DOHH2 (cell line): ENCODE results near the gene NOTCH4.

ENCODE experiments used
- H3F3A ChIP-seq: fragments of 200-600 bp; sonication (generic), shearing (Covaris generic); 2 replicates; pipeline ENCODE4 v1.6.0; 2016; ENCODE audit warnings: antibody characterized with exemption, mild to moderate bottlenecking; ENCODE audit not compliant: control insufficient read depth, insufficient read depth
- H3K27ac ChIP-seq: fragments of 200-600 bp; sonication (generic); 2 replicates; pipeline ENCODE4 v1.5.1; 2014; ENCODE audit warnings: low read depth, mild to moderate bottlenecking, low read length, moderate library complexity
- H3K27me3 ChIP-seq: fragments of 200-600 bp; sonication (generic); 2 replicates; pipeline ENCODE4 v1.6.1; 2014; ENCODE audit warnings: mild to moderate bottlenecking, low read length, mixed read lengths; ENCODE audit not compliant: control insufficient read depth
- H3K36me3 ChIP-seq: fragments of 200-600 bp; sonication (generic); 2 replicates; pipeline ENCODE4 v1.6.1; 2014; ENCODE audit warnings: mild to moderate bottlenecking, low read length, moderate library complexity, mixed read lengths; ENCODE audit not compliant: control insufficient read depth
- H3K4me1 ChIP-seq: fragments of 200-600 bp; sonication (generic); 2 replicates; pipeline ENCODE4 v1.6.1; 2014; ENCODE audit warnings: mild to moderate bottlenecking, low read length, mixed read lengths; ENCODE audit not compliant: control insufficient read depth
- H3K4me2 ChIP-seq: fragments of 200-600 bp; sonication (generic); 2 replicates; pipeline ENCODE4 v1.6.0; 2014; ENCODE audit warnings: mild to moderate bottlenecking, low read length, moderate library complexity
- H3K4me3 ChIP-seq: fragments of 200-600 bp; sonication (generic); 2 replicates; pipeline ENCODE4 v1.5.1; 2014; ENCODE audit warnings: mild to moderate bottlenecking, low read length, mixed read lengths
- H3K79me2 ChIP-seq: fragments of 200-600 bp; sonication (generic); 2 replicates; pipeline ENCODE4 v1.6.1; 2014; ENCODE audit warnings: mild to moderate bottlenecking, low read length, mixed read lengths; ENCODE audit not compliant: control insufficient read depth
- H3K9me2 ChIP-seq: fragments of 200-600 bp; sonication (generic); replicated peaks from 2 replicates; pipeline ENCODE4 v1.6.1; 2014; ENCODE audit warnings: mild to moderate bottlenecking, low read length, mixed read lengths; ENCODE audit not compliant: control insufficient read depth
- H3K9me3 ChIP-seq: fragments of 200-600 bp; sonication (generic); 2 replicates; pipeline ENCODE4 v1.6.1; 2014; ENCODE audit warnings: antibody characterized with exemption, low read length, mixed read lengths; ENCODE audit not compliant: control insufficient read depth, insufficient read depth
- H4K20me1 ChIP-seq: fragments of 200-600 bp; sonication (generic); 2 replicates; pipeline ENCODE4 v1.6.0; 2014; ENCODE audit warnings: low read depth, mild to moderate bottlenecking, antibody characterized with exemption, low read length, moderate library complexity; ENCODE audit not compliant: control insufficient read depth, insufficient read depth
- CTCF ChIP-seq: fragments of 200-600 bp; sonication (generic); IDR thresholded peaks from one replicate; pipeline ENCODE4 v1.5.1; 2014; ENCODE audit warnings: antibody characterized with exemption, mild to moderate bottlenecking, low read depth, low read length; ENCODE audit not compliant: poor library complexity, severe bottlenecking
- EZH2phosphoT487 ChIP-seq: fragments of 200-600 bp; sonication (generic); IDR thresholded peaks from 2 replicates; pipeline ENCODE4 v1.6.1; 2017; ENCODE audit warnings: borderline replicate concordance, mild to moderate bottlenecking, antibody characterized with exemption, low read length, moderate library complexity, mixed read lengths

The NOTCH4 gene

DNA sequence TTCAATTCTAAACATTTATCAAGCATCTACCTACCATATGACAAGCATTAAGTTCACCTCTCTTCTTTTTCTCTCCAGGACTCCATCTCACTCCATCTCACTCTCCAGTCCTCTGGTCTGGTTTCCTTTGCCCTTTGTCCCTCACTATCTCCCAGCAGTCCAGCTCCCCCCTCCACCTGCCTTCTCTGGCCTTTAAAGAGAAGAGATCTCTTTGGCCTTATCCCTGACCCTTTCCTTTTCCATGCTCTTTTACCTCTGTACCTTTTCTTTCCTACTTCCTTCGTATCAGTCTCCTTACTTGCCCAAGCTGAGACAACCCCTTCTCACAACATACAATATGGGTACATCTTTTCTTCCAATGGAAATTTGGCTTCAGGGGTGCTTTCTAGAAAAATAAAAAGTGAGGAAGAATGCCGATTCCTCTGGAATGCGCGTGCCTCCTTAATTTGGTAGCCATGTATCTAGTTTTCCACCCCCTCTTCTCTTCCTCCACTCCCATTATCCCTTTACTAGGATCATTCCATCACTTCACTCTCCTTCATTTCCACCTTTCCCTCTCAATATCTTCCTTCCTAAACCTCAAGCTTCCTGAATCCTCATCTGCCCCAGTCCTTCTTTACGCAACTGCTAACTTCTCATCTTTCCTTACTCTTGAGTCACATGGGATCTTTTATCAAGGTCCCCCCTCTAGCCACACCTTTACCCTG, 47.2 kb downstream of the NOTCH4 start:
- no peaks in the 10 kb centered on the region for H3K9me2 ChIP-seq
- peaks cover 15% of the 10 kb centered on the region for H3F3A ChIP-seq
- peaks cover 49% of the 10 kb centered on the region for H3K4me1 ChIP-seq
- H3K36me3 ChIP-seq, result peaks cover 29% of the 10 kb centered on the region
- peak overlapping the region; percentile 94 for H3K27ac ChIP-seq
- H4K20me1 ChIP-seq, result no peaks in the 10 kb centered on the region
- peak overlapping the region; percentile 99 for H3K4me2 ChIP-seq
- TF ChIP-seq CTCF, result no peak
- no peak for TF ChIP-seq EZH2phosphoT487
- no peaks in the 10 kb centered on the region for H3K9me3 ChIP-seq
- no peaks in the 10 kb centered on the region for H3K27me3 ChIP-seq
- H3K79me2 ChIP-seq, result peaks cover 53% of the 10 kb centered on the region
- peak overlapping the region; percentile 85 for H3K4me3 ChIP-seq

- H3K27me3 ChIP-seq, result no peaks in the 10 kb centered on the region
- H3K4me2 ChIP-seq, result peak within 1 kb of the TSS; percentile 99
- H4K20me1 ChIP-seq, result no peaks in the 10 kb centered on the region
- no peaks in the 10 kb centered on the region for H3K9me3 ChIP-seq
- H3K36me3 ChIP-seq, result peaks cover 25% of the 10 kb centered on the region
- TF ChIP-seq CTCF, result no peak
- no peak for TF ChIP-seq EZH2phosphoT487
- H3K27ac ChIP-seq, result peak within 1 kb of the TSS; percentile 94
- H3K4me3 ChIP-seq, result peak within 1 kb of the TSS; percentile 85
- peaks cover 48% of the 10 kb centered on the region for H3K79me2 ChIP-seq
- no peaks in the 10 kb centered on the region for H3K9me2 ChIP-seq
- peaks cover 15% of the 10 kb centered on the region for H3F3A ChIP-seq
- H3K4me1 ChIP-seq, result peaks cover 49% of the 10 kb centered on the region
Measured at GRCh38 chr6:32175711-32176475, 48.0 kb downstream of the NOTCH4 start, which contains the start of gene AGPAT1. AGPAT1 (minus strand) TSS chr6:32176084; CDS start chr6:32171496, 4,588 bp downstream.

DNA sequence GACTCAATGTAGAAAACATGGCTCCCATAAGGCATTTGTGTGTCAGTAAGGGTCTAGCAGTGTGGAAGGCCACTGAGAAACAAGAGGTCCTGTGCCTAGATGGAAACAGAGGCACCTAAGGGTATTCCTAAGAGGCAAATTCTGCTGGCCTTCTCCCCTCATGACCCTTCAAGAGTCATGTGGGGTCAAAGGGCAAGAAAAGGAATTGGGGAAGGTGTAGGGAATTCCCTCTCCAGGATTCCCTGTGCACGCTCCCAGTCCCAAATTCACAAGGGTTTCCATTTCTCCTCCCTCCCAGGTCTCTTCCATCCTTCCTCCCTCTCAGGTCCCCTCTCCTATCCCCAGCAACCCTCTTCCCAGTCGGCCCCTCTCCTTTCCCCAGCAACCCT, 48.6 kb downstream of the NOTCH4 start:
- peaks cover 15% of the 10 kb centered on the region for H3F3A ChIP-seq
- TF ChIP-seq EZH2phosphoT487 (no peak), CTCF (no peak)
- H3K4me1 ChIP-seq, result peaks cover 49% of the 10 kb centered on the region
- no peaks in the 10 kb centered on the region for H3K9me3 ChIP-seq
- H3K9me2 ChIP-seq, result no peaks in the 10 kb centered on the region
- no peaks in the 10 kb centered on the region for H4K20me1 ChIP-seq
- H3K27ac ChIP-seq, result no peak overlapping the region; the same call in 1 of the 2 replicates
- peaks cover 24% of the 10 kb centered on the region for H3K36me3 ChIP-seq
- peak overlapping the region; percentile 99 for H3K4me2 ChIP-seq
- H3K79me2 ChIP-seq, result peaks cover 48% of the 10 kb centered on the region
- peak overlapping the region; percentile 85 for H3K4me3 ChIP-seq
- no peaks in the 10 kb centered on the region for H3K27me3 ChIP-seq
